HG02970 (cell line): ENCODE measurements around the gene DGAT2L6.
"Not testable (repeated sequence)": the region's sequence is repeated elsewhere in the genome, so short reads cannot be mapped to it uniquely, and the experiment has no call there.

ENCODE experiments used
- ATAC-seq: cut with Tn5 transposase; IDR thresholded peaks from one replicate; pipeline ENCODE4 v1.9.1; 2021; ENCODE audit warnings: mild to moderate bottlenecking, moderate library complexity, moderate number of reproducible peaks; ENCODE audit not compliant: unreplicated experiment, low FRiP score

Gene DGAT2L6

DNA sequence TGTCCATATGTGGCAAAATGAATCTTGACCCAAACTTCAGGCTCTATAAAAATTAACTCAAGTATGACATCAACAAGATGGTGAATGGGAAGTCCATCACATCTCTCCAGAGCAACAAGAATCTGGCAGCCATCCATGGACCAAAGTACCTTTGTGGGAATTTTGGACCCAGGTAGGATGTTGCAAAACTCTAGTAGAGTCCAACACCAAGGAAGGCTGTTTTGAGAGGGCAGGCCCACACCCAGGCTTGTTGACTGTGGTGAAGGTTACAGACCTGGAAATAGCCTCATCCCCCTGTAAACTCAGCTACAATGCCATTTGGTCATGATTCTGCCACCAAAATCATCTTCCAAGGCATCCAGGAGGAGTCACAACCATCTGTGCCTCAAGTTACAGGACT, 12.9 kb downstream of the DGAT2L6 start:
- ATAC-seq = no peak

- peak; percentile 58 for ATAC-seq
These were observed 19.9 kb downstream of the DGAT2L6 start for GRCh38 chrX:70196961-70197720.

GRCh38 chrX:70201732-70202131, 24.4 kb downstream of the DGAT2L6 start:
- ATAC-seq = no peak

GRCh38 chrX:70208479-70208878, 31.2 kb downstream of the DGAT2L6 start:
- no peak for ATAC-seq

DNA sequence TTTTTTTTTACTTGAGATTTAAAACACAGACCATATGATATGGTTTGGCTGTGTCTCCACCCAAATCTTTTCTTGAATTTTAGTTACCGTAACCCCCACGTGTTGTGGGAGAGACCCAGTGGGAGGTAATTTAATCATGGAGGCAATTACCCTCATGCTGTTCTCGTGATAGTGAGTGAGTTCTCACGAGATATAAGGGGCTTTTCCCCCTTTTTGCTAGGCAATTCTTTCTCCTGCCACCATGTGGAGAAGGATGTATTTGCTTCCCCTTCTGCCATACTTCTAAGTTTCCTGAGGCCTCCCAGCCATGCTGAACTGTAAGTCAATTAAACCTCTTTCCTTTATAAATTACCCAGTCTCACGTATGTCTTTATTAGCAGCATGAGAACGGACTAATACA, 32.3 kb downstream of the DGAT2L6 start:
- ATAC-seq = not testable (repeated sequence)

DNA sequence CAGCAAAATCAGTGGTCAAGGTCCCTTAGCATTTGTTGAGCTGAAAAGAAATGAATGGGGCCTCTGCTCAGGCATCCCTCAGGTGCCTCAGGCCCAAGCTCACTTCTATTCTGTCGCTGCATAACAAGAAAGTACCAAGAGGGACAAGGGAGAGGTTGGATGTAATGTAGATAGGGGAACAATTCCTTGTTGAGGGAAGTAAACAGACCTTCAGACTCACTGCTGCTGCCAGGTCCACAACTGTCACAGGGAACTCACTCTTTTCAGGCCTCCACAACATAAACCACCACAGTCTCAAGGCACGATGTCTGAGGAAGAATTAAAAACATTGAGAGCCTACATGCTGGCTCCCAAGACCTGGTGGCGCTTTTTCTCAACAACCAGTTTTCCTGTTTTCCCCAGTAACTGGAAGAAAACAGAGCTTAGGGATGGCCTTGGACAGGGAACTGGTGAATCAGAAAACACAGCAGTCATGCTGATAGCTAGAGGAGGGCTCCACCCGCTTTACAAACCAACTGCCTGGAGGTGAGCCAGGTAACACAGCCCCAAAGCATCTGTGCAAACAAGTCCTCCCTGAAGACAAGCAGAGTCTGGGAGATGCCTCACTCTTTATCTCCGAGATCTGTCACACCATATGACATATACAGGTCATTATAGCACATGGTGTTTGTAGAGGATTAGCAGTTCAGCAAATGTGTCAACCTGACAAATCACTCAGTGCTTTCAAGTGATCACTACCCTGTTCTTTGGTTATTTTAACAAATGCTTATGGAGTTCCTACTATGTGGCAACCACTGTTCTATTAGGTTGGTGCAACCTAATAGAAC, 42.9 kb downstream of the DGAT2L6 start:
- ATAC-seq = no peak

- no peak for ATAC-seq
These were observed 48.8 kb downstream of the DGAT2L6 start for GRCh38 chrX:70226048-70226447.

DNA sequence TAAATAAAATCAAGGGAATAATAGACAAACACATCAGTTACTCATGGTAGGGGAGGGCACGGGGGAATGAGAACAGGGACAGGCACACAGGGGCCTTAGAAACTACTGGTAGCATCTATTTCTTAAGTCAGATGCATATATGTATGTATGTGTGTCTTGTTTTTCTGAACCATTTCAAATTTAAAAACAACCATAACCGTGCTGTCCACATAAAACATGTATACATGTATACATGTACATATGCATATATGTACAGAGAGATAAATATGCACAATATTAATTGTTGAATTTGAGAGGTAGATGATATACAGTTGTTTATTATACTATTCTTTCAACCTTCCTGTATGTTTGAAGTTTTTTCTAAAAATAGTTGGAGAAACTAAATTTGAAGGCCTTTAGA, 49.4 kb downstream of the DGAT2L6 start:
- no peak for ATAC-seq

DNA sequence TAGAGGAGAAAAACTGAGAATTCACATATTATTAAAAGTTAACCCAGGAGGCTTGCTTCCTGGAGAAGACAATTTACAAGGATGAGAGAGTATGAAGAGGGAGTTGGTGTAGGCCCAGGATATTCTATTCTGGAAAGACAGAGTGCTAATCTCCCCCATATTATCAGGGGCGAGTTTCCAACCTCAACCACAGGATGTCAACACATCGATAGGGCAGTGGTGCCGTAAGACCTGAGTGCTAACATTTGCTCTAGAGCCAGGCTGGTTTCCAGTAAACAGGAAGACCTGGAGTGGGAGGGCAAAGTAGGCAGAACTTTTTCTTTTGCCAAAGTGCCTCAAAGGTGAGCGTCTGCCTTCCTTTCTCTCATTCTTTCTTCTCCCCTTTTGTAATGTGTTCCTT, 54.4 kb downstream of the DGAT2L6 start:
- ATAC-seq = no peak

DNA sequence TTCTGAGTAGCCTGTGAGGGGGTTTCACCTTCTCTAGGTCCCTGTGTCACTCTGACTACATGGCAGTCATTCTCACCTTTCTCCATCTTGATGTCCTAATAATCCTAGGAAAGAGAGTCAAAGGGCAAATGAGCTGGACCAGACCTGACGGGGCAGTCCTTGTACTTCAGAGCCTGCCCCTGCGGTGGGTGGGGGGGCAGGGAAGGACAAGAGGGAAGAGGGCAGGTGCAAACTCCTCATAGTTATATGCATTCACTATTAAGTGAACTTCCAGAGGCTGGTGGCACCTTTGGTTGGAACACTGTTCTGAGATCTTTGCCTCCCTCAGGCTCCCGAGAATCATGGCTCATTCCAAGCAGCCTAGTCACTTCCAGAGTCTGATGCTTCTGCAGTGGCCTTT, 57.1 kb downstream of the DGAT2L6 start, which contains the start of gene AWAT1:
Gene AWAT1, plus strand, starts transcription at position 301 of the 400 bp plus-strand sequence. Its CDS starts 41 bp downstream, at position 342.
- ATAC-seq = no peak

DNA sequence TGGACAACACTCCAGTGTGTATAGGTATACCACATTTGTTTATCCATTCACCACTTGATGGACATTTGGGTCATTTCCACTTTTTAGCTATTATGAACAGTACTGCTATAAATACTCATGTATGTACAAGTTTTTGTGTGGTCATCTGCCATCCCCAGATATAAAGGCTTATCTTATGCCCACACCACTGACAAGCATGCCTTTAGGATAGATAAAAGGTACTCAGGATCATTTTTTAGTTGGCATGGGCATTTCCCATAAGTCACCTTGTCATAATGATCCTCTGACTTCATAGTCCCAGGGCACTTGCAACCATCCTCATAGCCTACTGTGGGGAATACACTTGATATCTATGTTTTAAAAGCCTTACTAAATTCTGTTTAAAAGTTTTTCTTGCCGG, 63.5 kb downstream of the DGAT2L6 start:
- ATAC-seq = no peak

DNA sequence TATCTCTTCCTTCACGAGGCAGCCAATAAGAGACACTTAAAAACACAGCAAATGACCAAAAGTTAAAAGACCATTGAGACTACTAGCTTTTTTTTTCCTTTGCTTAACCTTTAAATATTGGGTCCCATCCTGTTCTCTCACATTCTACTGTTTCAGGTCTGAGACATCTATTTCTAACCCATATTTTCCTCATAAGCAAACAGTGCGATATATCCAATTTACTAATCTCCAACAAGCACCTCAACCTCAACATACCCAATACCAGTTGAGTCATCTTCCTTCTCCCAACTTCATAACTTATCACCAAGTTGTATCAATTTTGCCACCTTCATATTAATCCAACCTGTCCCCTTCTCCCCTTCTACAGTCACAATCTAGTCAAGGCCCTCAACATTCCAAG, 64.2 kb downstream of the DGAT2L6 start:
- ATAC-seq = no peak

GRCh38 chrX:70243601-70244000, 66.3 kb downstream of the DGAT2L6 start:
- not testable (repeated sequence) for ATAC-seq

DNA sequence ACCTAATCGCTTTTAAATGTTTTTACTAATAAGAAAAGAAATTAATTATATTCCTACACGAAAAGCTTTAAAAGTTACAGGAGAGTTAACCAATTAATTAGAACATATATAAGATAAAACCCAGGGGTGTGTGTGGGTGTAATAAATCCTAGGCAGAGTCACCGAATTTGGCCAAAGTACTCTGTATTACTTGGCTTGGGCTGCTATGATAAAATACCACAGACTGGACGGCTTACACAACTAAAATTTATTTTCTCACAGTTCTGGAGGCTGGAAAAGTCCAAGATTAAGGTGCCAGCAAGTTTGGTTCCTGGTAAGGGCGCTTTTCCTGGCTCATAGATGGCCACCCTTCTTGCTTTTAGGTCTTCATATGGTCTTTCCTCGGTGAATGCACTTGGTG, 67.6 kb downstream of the DGAT2L6 start:
- ATAC-seq = no peak

DNA sequence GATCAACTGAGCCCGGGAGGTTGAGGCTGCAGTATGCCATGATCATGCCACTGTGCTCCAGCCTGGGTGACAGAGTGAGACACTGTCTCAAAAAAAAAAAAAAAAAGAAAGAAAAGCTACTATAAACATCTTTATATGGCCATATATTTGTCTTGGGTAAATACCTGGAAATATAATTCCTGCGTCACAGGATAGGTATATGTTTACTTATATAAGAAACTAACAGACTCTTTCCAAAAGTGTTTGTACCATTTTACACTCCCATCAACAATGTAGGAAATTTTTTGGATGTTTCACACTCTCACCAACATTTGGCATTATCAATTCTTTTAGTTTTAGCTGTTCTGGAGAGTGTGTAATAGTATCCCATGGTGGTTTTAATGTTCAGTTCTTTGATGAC, 70.0 kb downstream of the DGAT2L6 start:
- no peak for ATAC-seq

- no peak for ATAC-seq
These were observed 75.2 kb downstream of the DGAT2L6 start for GRCh38 chrX:70252491-70252890.

DNA sequence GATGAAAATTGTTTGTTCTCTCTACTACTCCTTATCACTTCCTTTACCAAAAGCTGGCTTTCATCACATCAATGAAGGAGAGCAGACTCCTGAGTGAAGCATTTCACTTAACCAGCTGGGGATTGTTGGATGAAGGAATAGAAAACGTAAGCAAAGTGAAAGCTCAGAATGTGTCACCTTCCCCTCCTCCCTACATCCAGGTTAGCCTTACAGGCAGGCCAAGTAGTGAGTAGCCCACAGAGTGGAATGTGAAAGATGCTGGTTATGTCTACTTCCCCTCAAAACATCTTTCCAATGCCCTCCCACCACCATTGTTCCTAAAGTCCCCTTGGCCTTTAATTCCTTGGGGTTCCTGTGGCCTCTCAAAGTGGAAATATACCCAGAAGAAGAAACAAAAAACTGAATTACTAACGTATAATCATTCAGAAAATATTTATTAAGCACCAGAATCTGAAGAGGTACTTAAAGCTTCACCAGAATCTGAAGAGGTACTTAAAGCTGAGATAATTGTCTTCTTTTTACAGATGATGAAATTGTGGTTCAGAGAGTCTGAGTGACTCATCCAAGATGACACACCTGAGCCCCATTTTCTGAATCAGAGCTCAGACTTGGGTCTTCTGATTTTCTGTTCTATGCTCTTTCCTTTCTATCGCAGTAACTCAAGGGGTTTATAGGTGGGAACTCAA, 76.2 kb downstream of the DGAT2L6 start:
- ATAC-seq = no peak

DNA sequence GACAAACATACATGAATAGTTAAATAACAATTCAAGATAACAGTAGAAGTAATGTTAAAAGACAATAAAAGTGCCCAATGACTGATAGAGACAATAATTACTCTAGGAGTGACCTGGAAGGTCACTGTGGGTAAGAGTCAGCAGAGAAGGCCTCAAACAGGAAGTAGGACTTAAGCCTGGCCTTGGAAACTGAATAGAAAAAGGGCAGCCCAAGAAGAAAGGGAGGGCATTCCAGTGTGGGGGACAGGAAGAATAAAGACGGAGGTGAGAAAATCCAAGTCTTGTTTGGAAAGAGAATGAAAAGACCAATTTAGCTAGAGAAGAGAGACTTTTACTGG, 76.7 kb downstream of the DGAT2L6 start:
- ATAC-seq = no peak

DNA sequence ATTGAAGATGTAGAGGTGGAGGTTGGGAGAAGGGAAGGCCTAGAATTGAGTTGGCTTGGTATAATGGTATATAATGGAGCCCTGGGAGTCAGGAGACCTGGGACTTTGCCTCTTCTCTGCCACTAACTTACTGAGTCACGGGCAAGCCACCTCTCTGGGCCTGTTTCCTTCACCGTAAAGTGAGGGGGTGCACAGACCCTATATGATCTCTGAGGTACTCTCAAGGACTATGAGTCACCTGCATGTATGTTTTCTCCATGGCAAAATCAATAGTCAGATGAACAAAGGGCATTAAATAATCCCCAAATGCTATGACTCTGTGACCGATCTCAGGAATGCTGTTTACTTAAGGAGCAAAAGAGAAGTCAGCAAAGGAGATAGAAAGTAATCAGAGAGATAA, 77.6 kb downstream of the DGAT2L6 start:
- ATAC-seq = no peak
